GM18520 (cell line): Measurements from ENCODE around the gene ATG4A.

ENCODE experiments used
- ATAC-seq: cut with Tn5 transposase; IDR thresholded peaks from one replicate; pipeline ENCODE4 v1.9.1; 2021; ENCODE audit not compliant: unreplicated experiment

ATG4A gene

GRCh38 chrX:108091264-108091877, at the start of gene ATG4A, which contains the start of gene PSMD10:
ATG4A (plus strand) TSS chrX:108091778; CDS start chrX:108091827, 49 bp downstream.
PSMD10 (minus strand) TSS chrX:108091542; CDS start chrX:108091520, 22 bp downstream.
- peak; percentile 96 for ATAC-seq

GRCh38 chrX:108044554-108045256, 46.9 kb upstream of the ATG4A start, which contains the start of gene VSIG1:
VSIG1 (plus strand) TSS chrX:108045065; CDS start chrX:108045131, 66 bp downstream.
- no peak for ATAC-seq

GRCh38 chrX:108049649-108050048, 41.9 kb upstream of the ATG4A start:
- no peak for ATAC-seq

GRCh38 chrX:108053218-108053617, 38.4 kb upstream of the ATG4A start:
- ATAC-seq, result no peak

- no peak for ATAC-seq
Measured at GRCh38 chrX:108055546-108055945, 36.0 kb upstream of the ATG4A start.

GRCh38 chrX:108059801-108060200, 31.8 kb upstream of the ATG4A start:
- no peak for ATAC-seq

- ATAC-seq, result no peak
Measured at GRCh38 chrX:108064001-108064400, 27.6 kb upstream of the ATG4A start.

- ATAC-seq, result no peak
Measured at GRCh38 chrX:108064613-108065012, 27.0 kb upstream of the ATG4A start.

GRCh38 chrX:108068121-108068520, 23.5 kb upstream of the ATG4A start:
- no peak for ATAC-seq

GRCh38 chrX:108070891-108071290, 20.7 kb upstream of the ATG4A start:
- ATAC-seq, result no peak

- no peak for ATAC-seq
Measured at GRCh38 chrX:108071578-108071977, 20.0 kb upstream of the ATG4A start.

- no peak for ATAC-seq
Measured at GRCh38 chrX:108072746-108073145, 18.8 kb upstream of the ATG4A start.

GRCh38 chrX:108081110-108081509, 10.5 kb upstream of the ATG4A start:
- ATAC-seq, result no peak

- ATAC-seq, result no peak
Measured at GRCh38 chrX:108087792-108088191, 3.8 kb upstream of the ATG4A start.

GRCh38 chrX:108088511-108088910, 3.1 kb upstream of the ATG4A start:
- no peak for ATAC-seq

GRCh38 chrX:108090491-108091263, 901 bp upstream of the ATG4A start:
- ATAC-seq, result no peak

GRCh38 chrX:108091878-108092291, 307 bp downstream of the ATG4A start:
- peak; percentile 16 for ATAC-seq

- ATAC-seq, result no peak
Measured at GRCh38 chrX:108097380-108097779, 5.8 kb downstream of the ATG4A start.

- ATAC-seq, result no peak
Measured at GRCh38 chrX:108105473-108105872, 13.9 kb downstream of the ATG4A start.

- ATAC-seq, result no peak
Measured at GRCh38 chrX:108114541-108114940, 23.0 kb downstream of the ATG4A start.

GRCh38 chrX:108117988-108118387, 26.4 kb downstream of the ATG4A start:
- no peak for ATAC-seq

- ATAC-seq, result no peak
Measured at GRCh38 chrX:108121291-108121690, 29.7 kb downstream of the ATG4A start.
